OCI-M2 (cell line): ENCODE results near the gene WDFY2.
"Not testable (repeated sequence)": the region's sequence is repeated elsewhere in the genome, so short reads cannot be mapped to it uniquely, and the experiment has no call there.

Experiments
- DNase-seq: peaks from one replicate; lab custom pipeline; 2025; ENCODE audit not compliant: unreplicated experiment; lab: John Stamatoyannopoulos, UW

WDFY2 gene

DNA sequence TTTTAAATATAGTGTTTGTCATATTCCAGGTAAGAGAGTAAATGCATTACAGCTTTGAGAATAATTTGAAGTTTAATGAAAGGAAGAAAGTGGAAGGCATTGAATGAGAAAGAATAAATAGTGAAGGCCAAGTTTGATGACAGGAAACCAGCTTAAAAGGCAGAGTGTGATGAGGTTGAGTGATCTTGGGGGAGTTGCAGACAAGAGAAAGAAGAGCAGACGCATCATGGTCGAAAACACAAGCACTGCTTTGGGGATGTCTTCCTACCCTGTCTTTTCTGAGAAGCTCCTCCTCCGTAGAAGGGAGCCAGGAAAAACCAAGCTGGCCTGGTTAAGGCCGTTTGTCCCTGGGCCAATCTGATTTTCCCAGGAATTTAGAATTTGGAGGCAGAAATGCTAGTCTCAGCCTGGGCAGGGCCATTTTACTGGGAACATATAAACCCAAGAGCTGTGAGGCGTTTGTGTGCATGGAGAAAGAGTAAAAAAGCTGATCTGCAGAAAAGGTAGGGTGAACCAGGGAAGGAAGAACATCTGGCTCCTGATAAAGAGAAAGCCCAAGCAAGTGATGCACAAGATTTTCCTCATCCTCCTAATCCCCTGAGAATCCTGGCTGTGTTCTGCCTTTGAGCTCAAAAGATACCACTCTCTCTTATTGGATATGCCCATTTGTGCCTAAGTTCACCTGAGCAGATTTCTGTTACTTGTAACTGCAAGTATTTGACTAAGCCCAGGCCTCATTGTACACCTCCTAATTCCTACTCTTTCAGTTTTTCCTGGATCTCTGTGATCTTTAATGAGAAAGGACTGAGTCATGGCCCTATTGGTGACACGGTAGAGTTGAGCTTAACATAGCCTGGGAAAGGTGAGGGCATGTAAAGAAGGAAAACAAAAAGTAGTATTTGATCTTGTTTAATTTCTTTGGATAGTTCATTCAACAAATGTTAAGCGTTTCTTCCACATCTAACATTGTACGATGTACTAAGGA is 80.0 kb downstream of the WDFY2 start:
- DNase-seq: no peak

DNA sequence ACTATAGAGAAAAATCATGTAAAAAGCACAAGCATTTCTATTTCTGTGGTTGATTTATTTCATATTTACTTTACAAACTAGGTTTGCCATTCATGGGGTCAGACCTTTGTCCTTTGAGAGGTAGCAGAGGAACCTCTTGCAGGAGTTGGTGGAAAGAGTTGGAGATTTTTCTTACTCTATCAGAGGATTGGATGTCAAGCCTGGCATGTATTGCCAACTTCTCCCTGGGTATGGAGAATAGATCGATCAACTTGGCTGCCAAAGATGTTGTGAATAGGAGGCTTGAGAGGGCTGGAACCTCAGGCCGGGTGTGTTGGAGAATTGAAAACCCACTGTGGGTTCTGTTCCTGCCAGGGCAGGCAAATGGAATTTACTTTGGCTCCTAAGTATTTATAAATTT is 81.2 kb downstream of the WDFY2 start:
- no peak for DNase-seq

DNA sequence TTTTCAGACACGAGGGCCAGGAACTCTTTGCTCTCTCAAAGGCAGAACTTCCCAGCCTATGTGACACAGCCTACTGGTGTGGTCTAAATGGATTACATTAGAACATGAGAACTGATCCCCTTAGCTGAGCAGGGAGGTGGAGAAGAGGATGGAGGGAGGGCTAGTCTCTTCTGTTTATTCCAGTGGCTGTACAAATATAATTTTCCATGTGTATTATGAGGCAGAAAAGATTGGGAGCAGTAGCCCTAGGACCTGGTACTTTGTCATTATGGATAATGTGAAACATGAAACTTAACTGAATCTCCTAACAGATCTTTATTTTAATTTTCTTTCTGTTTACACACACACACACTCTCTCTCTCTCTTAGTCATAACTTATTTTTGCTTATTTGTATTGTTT is 82.1 kb downstream of the WDFY2 start:
- no peak for DNase-seq

DNA sequence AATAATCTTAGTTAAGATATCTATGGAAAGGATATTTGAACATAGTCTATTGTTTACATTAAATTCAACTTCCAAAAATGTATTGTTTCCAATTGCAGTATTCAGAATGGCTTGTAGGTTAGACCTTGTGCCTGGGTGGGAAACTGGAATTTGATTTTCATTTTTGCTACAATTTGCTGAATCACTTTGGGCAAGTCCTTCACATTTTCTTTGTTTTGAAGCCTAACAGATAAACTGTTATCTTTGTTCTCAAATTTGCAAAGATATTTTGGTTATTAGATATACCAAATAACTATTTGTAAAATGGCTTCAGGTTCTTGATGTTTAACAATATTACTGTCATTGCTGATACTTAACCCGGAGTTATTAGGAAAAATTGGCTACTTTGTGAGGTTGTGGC is 82.6 kb downstream of the WDFY2 start:
- no peak for DNase-seq

DNA sequence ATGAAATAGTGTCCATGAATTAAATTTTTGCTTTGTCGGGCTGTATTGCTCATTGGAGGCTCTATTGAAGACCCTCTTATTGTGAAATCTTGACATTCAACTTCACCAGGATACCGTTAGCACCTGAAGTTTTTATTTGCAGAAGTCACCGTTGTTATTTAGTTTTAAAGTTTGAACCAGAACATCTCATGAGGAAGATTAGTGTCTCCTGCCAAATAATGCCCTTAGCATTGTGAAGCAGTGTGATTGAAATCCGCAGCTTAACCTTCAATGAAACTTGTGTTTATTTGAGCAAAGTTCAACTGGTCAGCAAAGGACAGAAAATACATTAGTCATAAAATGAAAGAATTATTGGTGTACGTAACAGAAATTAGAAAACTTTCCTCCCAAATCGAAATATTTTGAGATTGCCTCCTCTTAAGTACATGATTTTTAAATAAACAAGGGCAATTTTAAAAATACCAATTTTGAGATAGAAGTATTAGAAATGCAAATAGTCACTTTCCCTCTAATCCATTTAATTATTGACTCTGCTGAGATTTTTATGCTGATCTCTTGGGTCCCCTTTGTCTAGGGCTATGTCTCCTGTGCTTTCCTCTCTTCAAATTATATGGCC is 84.4 kb downstream of the WDFY2 start:
- DNase-seq: no peak

DNA sequence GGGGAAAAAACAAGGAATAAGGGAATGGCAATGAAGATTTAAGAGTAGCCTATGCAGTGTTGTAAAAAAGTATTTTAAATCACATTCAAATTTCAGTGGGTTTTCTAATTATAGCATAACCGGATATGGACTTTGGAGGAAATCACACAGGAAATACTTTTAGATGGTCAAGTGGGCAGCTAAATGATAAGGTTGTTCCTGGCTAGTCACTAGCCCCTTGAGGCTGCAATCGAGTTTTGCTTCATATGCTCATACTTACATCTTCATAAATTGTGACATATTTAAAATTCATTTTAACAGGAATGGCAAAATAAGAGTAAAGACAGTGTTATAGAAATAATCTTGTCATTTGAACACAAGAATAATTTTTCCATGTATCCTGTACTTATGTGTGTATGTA is 88.9 kb downstream of the WDFY2 start:
- DNase-seq: no peak

DNA sequence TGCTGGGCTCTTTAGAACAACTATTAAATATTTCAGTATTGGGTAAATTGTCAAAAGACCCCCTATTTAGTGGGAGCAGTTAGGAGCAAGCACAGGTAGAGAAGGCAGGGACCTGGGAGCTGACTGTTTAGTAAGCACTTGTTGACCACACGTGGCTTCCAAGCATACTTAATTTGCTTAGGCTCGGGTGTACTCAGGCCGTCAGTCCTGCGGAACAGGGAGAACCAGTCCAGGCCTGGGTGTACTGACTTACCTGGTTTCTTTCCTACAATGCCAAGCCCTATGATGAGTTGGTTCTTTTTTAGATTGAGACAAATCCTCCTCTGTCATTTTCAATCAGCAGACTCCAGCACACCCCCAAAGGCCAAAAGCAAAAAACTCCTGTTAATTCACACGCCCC is 90.0 kb downstream of the WDFY2 start:
- DNase-seq: no peak

DNA sequence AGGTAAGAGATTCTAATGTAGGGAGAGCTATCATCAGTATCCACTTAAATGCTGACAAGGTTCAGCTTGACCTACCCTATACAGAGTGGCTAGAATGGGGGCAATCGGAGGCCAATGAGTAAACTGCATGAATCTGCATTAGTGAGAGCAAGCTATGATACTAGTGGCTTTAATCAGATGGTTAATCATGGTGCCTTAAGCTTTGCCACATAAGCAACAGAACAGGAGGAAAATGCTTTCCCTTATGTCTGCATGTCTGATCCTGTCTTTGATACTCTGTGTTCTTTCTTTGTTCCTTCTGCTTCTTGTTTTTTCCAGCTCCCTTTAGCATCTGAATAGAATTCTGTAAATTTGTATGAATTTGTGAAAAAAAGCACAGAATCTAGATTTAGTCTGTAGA is 91.1 kb downstream of the WDFY2 start:
- no peak for DNase-seq

DNA sequence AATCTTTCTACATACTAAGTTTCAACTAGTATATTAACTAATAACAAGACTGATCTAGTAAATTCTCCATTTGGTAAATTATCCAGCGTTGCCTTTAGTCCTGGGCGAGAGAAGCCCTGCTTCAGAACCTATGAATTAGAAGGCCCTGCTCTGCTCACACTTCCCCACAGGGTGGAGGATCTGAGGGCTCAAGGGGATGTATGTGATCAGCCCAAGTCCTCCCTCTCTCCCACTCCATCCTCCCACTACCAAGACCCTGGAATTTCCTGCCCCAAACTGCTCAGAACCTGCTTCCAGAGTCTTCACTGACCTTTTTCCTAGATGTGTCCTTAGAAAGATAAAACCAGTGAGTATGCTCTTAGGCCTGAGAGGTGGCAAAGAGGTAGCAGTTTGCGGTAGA is 91.6 kb downstream of the WDFY2 start:
- DNase-seq: no peak

DNA sequence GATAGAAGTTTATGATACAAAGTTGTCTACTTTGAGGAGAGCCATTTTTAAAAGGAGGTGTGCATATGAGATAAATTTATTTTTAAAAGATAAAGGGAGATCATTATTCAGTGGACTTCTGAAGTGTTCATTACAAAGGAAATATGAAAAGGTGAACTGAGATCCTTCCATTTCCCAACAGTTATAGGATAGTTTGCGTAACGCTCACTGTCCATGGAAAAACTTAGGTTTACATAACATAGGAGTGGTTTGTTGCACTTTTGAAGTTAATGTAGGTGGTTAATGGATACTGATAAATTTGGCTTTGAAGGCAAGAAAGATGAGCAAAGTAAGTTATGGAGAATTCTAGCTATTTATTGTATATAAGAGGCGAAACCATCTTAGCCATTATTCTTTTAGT is 92.5 kb downstream of the WDFY2 start:
- no peak for DNase-seq

DNA sequence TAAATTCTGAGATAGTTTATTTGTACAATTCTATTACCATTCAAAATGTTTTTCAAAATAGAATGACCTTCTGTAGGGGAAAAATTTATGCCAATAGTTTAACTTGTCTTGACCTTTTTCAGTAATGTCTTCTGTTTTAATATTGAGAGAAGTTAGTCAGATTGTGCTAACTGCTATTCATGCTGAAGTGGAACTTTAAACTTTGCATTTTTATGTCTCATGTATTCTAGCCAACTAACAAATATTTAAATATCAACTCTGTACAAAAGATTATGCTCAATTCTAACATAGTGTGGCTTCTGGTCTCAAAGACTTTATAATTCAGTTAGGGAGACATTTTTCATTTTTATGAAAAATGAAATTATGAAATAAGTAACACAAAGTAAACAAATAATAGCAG is 94.2 kb downstream of the WDFY2 start:
- DNase-seq: no peak

DNA sequence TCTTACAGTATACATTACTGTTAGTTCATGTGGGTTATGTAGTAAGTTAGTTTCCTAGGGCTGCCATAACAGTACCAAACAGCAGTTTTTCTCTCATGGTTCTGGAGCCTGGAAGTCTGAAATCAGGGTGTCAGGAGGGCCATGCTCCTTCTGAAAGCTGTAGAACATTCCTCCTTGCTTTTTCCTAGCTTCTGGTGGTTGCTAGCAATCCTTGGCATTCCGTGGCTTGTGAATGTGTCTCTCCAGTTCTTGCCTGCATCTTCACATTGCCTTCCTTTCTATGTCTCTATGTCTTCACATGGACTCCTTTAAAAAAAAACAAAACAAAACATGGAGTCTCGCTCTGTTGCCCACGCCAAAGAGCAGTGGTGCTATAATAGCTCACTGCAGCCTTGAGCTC is 95.4 kb downstream of the WDFY2 start:
- no peak for DNase-seq

DNA sequence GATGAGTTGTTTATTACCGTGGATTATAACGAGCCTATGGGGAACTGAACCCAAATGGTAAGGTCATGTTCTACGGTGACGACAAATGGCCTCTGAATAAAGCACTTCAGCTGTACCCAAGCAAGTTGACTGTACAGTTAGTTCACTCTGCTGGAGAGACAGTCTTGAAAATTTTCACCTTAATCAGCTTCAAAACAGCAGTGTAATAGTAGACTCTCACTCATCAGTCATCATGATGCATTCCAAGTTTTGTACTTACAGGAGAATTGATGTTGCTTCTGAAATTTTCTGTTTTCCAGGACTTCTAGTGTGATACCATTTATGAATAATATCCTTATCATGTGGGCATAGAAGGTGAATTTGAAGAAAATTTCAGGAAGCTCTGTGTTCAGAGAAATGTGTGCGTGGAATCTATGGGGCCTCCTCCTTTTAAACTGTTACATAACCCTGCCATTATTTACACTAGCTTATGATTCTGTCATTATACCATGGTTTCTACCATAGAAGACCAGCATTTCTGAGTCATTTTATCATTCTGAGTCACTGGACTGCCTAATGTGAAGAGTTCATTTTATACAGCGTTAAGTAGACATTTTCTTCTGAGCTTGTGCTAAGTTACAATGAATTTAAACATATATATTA is 96.9 kb downstream of the WDFY2 start:
- no peak for DNase-seq

DNA sequence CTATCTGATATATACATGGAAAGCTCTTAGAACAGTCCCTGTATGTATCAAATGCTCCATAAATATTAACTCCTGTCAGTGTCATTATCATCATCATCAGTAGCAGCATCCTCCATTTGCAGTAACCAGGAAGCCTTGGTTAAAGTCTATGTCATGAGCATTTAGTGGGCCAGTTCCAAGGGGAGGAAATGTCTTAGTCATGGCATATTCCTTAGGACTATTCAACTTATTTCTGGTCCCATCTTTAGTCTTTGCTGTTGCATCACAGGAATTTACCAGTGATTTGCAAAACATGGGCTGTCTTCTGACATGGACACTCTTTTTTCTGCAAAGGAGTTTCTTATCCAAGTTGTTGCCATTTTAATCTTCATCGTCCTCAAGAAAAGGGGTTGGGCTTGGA is 98.4 kb downstream of the WDFY2 start:
- no peak for DNase-seq

DNA sequence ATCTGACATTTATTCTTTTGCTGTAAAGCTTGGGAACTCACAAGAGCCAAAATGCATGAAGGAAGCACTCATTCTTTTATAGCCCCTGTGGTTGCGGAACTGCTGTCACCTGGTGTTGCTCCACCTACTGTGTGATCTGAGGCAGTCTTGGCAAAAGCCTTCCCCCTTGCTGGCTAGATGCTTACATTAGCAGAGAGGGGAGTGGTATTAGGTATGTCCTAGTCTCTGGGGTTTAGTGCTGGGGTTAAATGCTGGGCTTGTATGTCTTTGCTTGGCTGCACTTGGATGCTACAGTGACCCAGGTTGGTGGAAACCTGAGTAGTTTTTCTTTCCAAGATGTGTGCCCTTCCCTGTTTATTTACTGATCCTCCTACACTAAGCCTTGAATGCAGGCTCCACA is 99.3 kb downstream of the WDFY2 start:
- DNase-seq: no peak

DNA sequence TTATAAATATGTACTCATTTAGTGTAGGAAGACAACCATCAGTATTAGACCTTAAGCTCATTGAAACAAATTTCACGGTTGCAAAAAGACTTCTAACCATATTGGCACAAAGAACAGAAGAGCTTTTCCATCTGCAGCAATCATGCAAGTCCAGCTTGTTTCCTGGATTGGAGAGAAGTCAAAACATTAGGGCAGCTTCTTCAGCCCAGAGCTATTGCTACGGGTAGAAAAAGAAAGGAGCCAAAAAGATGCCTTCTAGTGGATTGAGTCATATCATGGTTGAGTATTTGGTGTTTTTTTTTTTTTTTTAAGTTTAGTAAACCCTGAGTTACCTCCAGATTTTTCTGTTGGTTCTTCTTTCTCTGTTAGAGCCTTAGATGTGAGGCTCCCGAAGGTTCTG is 99.8 kb downstream of the WDFY2 start:
- DNase-seq: no peak

DNA sequence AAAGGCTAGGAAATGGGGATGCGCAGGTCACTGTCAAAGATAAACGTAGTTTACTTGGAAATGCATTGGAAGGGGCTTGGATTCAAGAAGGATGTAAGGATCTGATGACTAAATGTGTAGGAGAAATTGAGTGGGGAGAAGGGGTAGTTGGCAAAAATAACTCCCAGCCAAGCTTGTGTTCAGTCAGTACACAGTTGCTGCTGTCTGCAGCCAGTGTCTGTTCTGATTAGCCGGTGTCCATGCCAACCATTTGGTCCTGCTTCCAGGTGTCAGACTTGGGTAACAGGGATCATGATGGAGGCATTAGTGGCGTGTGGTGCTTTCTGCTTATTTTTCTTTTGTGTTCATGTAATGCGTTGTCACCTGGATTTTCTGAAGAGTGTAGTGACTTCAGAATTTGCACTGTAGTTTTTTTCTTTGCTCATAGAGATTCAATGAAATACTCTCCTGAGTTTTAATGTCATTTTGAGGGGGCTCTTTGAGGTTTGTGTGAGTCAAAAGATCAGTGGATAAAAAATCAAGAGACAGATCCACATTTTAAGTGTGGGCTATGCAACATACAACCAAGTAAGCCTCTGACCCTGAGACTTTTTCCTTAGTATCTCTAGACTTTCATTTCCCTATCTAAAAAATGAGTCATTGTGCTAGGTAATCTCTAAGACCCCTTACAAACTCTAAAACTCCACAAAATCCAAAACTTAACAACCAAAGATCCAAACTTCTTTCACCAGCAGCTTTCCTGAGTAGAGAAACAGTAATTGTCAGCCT is 103.9 kb downstream of the WDFY2 start:
- no peak for DNase-seq

DNA sequence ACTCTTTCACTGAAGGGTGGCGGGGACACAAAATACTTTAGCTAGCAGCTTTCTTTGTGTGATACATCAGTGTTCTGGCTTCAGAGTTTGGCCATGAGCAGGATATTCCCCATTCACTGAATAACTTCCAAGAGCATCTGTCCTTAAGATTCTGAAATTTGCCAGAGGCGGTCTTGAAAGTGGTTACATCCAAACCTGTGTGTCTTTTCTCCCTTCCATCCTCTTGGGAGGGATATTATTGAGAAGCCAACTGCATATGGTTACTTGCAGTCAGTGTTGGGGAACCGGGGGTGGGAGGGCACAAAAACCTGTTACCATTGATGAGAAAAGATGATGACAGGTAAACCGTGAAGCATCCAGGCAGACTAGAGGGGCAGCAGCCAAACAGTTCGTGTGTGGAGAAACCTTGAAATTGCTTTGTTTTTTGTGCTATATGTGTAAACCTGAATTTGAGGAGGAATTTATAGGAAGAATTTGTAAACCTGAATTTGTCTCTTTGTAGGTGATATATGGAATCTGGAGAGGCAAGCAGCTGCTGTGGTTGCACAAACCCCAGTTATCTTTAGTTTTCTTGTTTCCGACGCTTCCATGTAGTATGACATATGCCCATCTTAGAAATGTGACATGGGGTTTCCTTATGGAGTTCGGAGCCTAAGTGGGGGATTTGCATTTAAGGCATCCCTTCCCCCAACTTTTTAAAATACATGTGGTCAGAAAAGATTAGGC is 104.8 kb downstream of the WDFY2 start:
- DNase-seq: no peak

DNA sequence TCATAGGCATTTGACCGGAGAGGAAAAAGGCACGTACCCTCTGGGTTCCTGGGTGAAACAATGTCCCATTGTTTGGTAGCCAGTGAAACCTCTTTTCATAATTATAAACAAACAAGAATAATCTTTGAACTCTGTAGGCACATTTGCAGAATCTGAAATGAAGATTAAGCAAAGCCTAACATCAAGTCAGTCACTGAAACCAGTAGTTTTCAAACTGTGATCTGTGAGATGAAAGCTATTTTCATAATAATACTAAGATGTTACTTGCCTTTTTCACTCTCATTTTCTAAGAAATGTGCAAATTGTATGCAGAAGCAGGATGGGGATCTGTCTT is 105.4 kb downstream of the WDFY2 start:
- DNase-seq: no peak

DNA sequence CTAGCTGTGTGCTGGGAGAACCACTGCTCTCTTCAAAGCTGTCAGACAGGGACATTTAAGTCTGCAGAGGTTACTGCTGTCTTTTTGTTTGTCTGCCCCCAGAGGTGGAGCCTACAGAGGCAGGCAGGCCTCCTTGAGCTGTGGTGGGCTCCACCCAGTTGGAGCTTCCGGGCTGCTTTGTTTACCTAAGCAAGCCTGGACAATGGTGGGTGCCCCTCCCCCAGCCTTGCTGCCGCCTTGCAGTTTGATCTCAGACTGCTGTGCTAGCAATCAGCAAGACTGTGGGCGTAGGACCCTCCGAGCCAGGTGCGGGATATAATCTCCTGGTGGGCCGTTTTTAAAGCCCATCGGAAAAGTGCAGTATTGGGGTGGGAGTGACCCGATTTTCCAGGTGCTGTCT is 111.4 kb downstream of the WDFY2 start:
- not testable (repeated sequence) for DNase-seq

DNA sequence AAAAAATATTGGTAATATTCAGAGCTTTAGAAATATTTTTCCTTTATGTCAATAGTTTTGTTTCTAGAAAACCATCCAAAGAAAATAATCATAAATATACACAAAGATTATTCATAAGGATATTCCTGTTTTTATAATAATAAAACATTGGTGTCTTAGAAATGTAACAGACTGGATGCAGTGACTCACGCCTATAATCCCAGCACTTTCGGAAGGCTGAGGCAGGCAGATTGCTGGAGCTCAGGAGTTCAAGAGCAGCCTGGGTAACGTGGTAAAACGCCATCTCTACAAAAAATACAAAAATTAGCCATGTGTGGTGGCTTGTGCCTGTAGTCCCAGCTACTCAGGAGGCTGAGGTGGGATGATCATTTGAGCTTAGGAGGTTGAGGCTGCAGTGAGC is 112.9 kb downstream of the WDFY2 start:
- no peak for DNase-seq
